Neural crest cell (in vitro differentiated cells): ENCODE data around the gene GID8. TPM values are rescaled to one million over a fixed set of nuclear protein-coding genes. Genes with fewer than 3 reads are reported as not detected.

Source experiments
- DNase-seq: peaks from one replicate; pipeline ENCODE4 v3.0.0; 2021; ENCODE audit warnings: low read depth, mixed read lengths, low spot score
- H3K27ac Mint-ChIP-seq: one replicate; pipeline ENCODE4 v1.8.0; 2021; ENCODE audit warnings: mild to moderate bottlenecking, mixed read lengths; ENCODE audit not compliant: unreplicated experiment
- H3K27me3 Mint-ChIP-seq: 2 replicates; pipeline ENCODE4 v1.8.0; 2021; ENCODE audit warnings: low read depth, mild to moderate bottlenecking, mixed read lengths
- H3K36me3 Mint-ChIP-seq: 2 replicates; pipeline ENCODE4 v1.8.0; 2021; ENCODE audit warnings: low read depth, mild to moderate bottlenecking, mixed read lengths
- H3K4me1 Mint-ChIP-seq: 2 replicates; pipeline ENCODE4 v1.8.0; 2021; ENCODE audit warnings: mixed read lengths
- H3K4me3 Mint-ChIP-seq: one replicate; pipeline ENCODE4 v1.8.0; 2021; ENCODE audit warnings: mild to moderate bottlenecking, mixed read lengths
- H3K9me3 Mint-ChIP-seq: 2 replicates; pipeline ENCODE4 v1.8.0; 2021; ENCODE audit warnings: mixed read lengths
- total RNA-seq: library from RNA; stranded (reverse); gene quantifications from 2 replicates; pipeline ENCODE4 v1.2.1, GENCODE V29; 2021
- TF ChIP-seq, protein P1 (sequence below): fragments of 200-600 bp; sonication (generic); conservative IDR thresholded peaks from 2 replicates; pipeline ENCODE4 v1.5.0; 2021; ENCODE audit warnings: antibody characterized with exemption, mild to moderate bottlenecking

The GID8 gene
- total RNA-seq, 1 donor from 2014 or later, result 62.3 TPM

DNA sequence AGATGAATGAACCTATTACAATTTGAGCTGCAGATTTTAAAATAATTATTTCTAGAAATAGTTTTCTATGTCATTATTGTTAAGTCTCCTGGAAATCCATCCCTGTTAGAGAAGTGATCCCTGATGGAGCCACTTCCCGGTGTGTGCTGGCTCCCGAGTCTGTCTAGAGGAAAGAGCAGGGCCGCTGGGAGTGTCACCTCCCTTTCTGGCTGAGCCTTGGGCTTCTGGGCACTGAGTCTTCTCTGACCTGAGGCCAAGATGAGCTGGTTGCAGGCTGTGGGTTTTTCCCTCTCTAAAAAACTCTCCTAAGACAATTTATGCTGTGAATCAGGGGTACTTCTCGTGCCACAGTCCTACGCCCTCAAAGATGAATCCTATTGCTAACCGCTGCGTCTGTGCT is 47.5 kb upstream of the GID8 start:
- peaks cover 31% of the 10 kb centered on the region for H3K36me3 Mint-ChIP-seq
- TF ChIP-seq, protein P1, sequence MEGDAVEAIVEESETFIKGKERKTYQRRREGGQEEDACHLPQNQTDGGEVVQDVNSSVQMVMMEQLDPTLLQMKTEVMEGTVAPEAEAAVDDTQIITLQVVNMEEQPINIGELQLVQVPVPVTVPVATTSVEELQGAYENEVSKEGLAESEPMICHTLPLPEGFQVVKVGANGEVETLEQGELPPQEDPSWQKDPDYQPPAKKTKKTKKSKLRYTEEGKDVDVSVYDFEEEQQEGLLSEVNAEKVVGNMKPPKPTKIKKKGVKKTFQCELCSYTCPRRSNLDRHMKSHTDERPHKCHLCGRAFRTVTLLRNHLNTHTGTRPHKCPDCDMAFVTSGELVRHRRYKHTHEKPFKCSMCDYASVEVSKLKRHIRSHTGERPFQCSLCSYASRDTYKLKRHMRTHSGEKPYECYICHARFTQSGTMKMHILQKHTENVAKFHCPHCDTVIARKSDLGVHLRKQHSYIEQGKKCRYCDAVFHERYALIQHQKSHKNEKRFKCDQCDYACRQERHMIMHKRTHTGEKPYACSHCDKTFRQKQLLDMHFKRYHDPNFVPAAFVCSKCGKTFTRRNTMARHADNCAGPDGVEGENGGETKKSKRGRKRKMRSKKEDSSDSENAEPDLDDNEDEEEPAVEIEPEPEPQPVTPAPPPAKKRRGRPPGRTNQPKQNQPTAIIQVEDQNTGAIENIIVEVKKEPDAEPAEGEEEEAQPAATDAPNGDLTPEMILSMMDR, result no peak
- no peaks in the 10 kb centered on the region for H3K9me3 Mint-ChIP-seq
- H3K27me3 Mint-ChIP-seq, result no peaks in the 10 kb centered on the region
- no peak overlapping the region for H3K27ac Mint-ChIP-seq
- H3K4me1 Mint-ChIP-seq, result no peaks in the 10 kb centered on the region
- no peak for DNase-seq
- H3K4me3 Mint-ChIP-seq, result no peak overlapping the region

DNA sequence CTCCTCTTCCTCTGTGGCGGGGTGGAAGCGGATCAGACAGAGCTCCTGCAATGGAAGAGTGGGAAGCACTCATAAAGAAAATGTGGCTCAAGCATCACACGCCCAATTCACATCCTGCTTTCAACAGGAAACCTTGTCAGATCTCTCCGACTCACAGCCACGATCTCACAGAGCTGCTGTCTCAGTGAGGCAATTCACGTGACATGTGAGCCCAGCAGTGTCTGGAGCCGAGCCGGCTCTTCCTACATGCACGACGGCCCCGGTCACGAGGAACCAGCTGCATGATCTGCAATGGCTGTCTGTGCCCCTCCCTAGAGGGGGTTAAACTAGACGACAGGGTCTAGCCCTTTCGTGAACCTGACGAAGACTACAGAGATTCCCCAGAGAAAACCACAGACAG is 46.8 kb upstream of the GID8 start:
- H3K4me1 Mint-ChIP-seq, result no peaks in the 10 kb centered on the region
- no peak overlapping the region for H3K27ac Mint-ChIP-seq

DNA sequence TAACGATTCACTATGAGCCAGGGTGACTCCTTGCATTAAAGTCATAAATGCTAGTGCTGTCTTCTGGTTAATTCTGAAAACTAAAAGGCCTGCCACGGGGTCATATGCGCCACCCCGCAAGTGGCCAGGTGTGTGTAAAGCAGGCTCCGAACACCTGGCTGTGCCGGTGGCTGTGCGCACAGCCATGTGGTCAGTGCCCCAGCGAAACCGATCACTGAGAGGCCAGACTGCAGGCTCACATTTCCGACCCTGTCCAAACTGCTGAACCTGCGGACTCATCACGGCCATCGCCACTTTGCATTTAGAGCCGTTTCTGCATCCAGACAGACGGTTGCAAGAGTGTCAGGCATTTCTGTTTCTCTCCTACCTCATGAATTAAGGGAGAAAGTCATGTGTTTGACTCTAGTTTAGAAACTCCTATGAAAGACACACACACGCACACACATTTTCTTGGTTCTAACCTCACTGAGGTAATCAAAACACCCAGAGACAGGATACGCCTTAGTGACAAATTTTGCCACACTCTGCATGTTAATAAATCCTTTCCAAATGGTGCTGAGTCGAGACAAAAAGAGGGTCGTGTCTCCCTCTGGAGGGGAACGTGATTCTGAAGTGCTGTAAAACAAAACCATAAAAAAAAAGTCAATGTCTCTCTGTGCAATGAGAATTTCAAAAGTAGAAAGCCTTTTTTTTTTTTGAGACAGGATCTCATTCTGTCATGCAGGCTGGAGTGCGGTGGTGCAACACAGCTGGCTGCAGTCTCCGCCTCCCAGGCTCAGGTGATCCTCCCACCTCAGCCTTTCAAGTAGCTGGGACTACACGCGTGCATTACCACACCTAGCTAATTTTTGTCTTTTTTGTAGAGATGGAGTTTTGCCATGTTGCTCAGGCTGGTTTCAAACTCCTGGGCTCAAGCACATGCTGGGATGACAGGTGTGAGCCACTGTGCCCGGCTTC is 45.3 kb upstream of the GID8 start:
- Mint-ChIP-seq H3K9me3 (no peaks in the 10 kb centered on the region), H3K4me1 (peaks cover 3% of the 10 kb centered on the region), H3K27me3 (no peaks in the 10 kb centered on the region), H3K4me3 (no peak overlapping the region), H3K27ac (no peak overlapping the region), H3K36me3 (peaks cover 23% of the 10 kb centered on the region)
- TF ChIP-seq, protein P1, result no peak
- DNase-seq, result no peak

More for the DNA sequence above, 46.8 kb upstream of the GID8 start:
- Mint-ChIP-seq H3K9me3 (no peaks in the 10 kb centered on the region), H3K36me3 (peaks cover 31% of the 10 kb centered on the region), H3K27me3 (no peaks in the 10 kb centered on the region), H3K4me3 (no peak overlapping the region)
- DNase-seq, result no peak
- TF ChIP-seq, protein P1, result no peak

DNA sequence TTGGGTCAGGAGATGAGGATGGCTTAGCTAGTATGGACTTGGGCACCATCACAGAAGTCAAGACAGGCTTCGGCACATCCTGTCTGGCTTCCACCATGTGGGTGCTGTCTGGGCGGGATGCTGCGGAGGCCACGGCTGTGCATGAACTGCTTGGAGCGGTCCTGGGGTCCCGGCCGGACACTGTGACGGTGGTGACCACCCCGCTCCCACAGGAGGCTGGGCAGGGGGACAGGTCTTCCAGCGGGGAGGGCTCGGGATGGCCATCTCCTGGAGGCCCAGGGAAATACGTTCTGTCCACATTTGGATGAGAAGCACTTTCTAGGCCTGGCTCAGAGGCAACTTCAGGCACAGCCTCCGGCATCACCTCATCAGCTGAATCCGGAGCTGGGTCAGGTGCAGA is 44.2 kb upstream of the GID8 start:
- H3K27me3 Mint-ChIP-seq, result no peaks in the 10 kb centered on the region
- H3K36me3 Mint-ChIP-seq, result peaks cover 19% of the 10 kb centered on the region
- H3K27ac Mint-ChIP-seq, result no peak overlapping the region

DNA sequence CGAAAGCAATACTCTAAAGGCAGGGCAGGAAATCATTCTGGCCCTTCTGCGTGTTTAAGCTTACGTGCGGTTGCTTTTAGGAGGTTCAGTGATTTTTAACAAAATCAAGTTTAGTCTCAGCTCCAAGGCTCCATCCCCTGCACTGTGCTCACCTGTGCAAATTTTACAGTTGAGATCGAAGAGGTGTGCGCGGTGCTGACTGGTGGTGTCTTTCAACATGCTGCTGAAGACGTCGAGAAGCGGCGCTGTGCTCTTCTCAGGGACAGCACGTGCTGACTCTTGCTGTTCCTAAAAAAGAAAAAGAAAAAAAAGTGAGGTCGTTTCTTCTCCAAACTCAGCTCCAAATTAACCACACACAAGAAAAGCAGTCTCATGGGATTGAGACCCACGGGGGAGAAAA is 43.7 kb upstream of the GID8 start:
- Mint-ChIP-seq H3K4me3 (no peak overlapping the region), H3K4me1 (peaks cover 4% of the 10 kb centered on the region), H3K9me3 (no peaks in the 10 kb centered on the region), H3K27ac (no peak overlapping the region), H3K36me3 (peaks cover 19% of the 10 kb centered on the region), H3K27me3 (no peaks in the 10 kb centered on the region)
- DNase-seq, result no peak
- TF ChIP-seq, protein P1, result no peak

More for the DNA sequence above, 44.2 kb upstream of the GID8 start:
- H3K4me3 Mint-ChIP-seq, result no peak overlapping the region
- H3K9me3 Mint-ChIP-seq, result no peaks in the 10 kb centered on the region
- TF ChIP-seq, protein P1, result no peak
- DNase-seq, result no peak
- H3K4me1 Mint-ChIP-seq, result peaks cover 4% of the 10 kb centered on the region
